Osteoblast (primary cell): ENCODE measurements around the gene CDKN3. TPM values are rescaled to one million over a fixed set of nuclear protein-coding genes. Genes with fewer than 3 reads are reported as not detected.
A peak's percentile ranks its signal among the peaks of the same experiment; 100 is the strongest.
"Not testable (repeated sequence)": the region's sequence is repeated elsewhere in the genome, so short reads cannot be mapped to it uniquely, and the experiment has no call there.

ENCODE experiments used
- DNase-seq: peaks from one replicate; pipeline ENCODE4 v3.0.0; 2011; ENCODE audit warnings: low spot score, mixed read lengths; ENCODE audit not compliant: insufficient read length; ENCODE audit errors: missing footprints
- H2AFZ ChIP-seq: 2 replicates; pipeline ENCODE4 v1.6.0; 2011; ENCODE audit warnings: mild to moderate bottlenecking, low read length
- H3K27ac ChIP-seq: 2 replicates; pipeline ENCODE4 v1.5.1; 2011; ENCODE audit warnings: mild to moderate bottlenecking, low read depth, low read length, moderate library complexity
- H3K27me3 ChIP-seq: 2 replicates; pipeline ENCODE4 v1.6.0; 2012; ENCODE audit warnings: mild to moderate bottlenecking, control low read depth, inconsistent platforms, low read length, moderate library complexity; ENCODE audit not compliant: insufficient read depth
- H3K36me3 ChIP-seq: 2 replicates; pipeline ENCODE4 v1.5.1; 2011; ENCODE audit warnings: mild to moderate bottlenecking, low read length, control low read depth, moderate library complexity; ENCODE audit not compliant: insufficient read depth
- H3K4me1 ChIP-seq: 2 replicates; pipeline ENCODE4 v1.5.1; 2011; ENCODE audit warnings: mild to moderate bottlenecking, low read length, control low read depth, moderate library complexity; ENCODE audit not compliant: insufficient read depth
- H3K4me2 ChIP-seq: 2 replicates; pipeline ENCODE4 v1.6.0; 2011; ENCODE audit warnings: mild to moderate bottlenecking, low read length; ENCODE audit not compliant: insufficient read depth
- H3K4me3 ChIP-seq: fragments of 200-600 bp; sonication (generic); 3 replicates; pipeline ENCODE4 v1.5.1; 2012; ENCODE audit warnings: mild to moderate bottlenecking, low read length, inconsistent platforms; ENCODE audit not compliant: insufficient read depth
- H3K79me2 ChIP-seq: 2 replicates; pipeline ENCODE4 v1.6.0; 2012; ENCODE audit warnings: mild to moderate bottlenecking, low read length, control low read depth, inconsistent platforms; ENCODE audit not compliant: insufficient read depth
- H3K9me3 ChIP-seq: 2 replicates; pipeline ENCODE4 v1.5.1; 2011; ENCODE audit warnings: low read depth, low read length, control low read depth
- H4K20me1 ChIP-seq: 2 replicates; pipeline ENCODE4 v1.6.0; 2012; ENCODE audit warnings: mild to moderate bottlenecking, low read length, control low read depth; ENCODE audit not compliant: insufficient read depth
- CTCF ChIP-seq: IDR thresholded peaks from 2 replicates; pipeline ENCODE4 v1.5.1; 2011; ENCODE audit warnings: mild to moderate bottlenecking, low read depth, low read length, moderate library complexity; ENCODE audit errors: extremely low read depth
- total RNA-seq: library from RNA; depleted of rRNA; stranded (reverse); fragments of >200 nt; gene quantifications from 2 replicates; pipeline ENCODE4 v1.2.3, GENCODE V29; 2012

The CDKN3 gene
- total RNA-seq, 1 donor: 7.6 TPM

DNA sequence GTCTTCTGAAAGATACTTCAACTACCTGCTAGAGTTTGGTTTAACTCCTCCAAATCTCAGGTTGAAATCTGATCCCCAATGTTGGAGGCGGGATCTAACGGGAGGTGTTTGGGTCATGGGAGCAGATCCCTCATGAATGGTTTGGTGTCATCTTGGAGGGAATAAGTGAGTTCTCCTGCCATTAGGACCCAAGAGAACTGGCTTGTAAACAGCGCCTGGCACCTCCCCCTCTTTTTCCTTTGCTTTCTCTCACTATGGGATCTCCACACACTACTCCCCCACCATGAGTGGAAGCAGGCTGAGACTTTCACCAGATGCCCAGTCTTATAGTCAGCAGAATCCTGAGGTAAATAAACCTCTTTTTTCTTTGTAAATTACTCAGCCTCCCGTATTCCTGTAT is 41.9 kb downstream of the CDKN3 start:
- Histone ChIP-seq H3K79me2 (peaks cover 70% of the 10 kb centered on the region), H4K20me1 (peaks cover 18% of the 10 kb centered on the region), H3K36me3 (peaks cover 3% of the 10 kb centered on the region), H3K27me3 (no peaks in the 10 kb centered on the region), H3K4me3 (no peak overlapping the region), H3K4me1 (peaks cover 31% of the 10 kb centered on the region), H3K27ac (peak overlapping the region; percentile 5), H3K9me3 (no peaks in the 10 kb centered on the region), H2AFZ (no peak overlapping the region), H3K4me2 (peak overlapping the region; percentile 2)
- no peak for TF ChIP-seq CTCF
- DNase-seq: no peak

DNA sequence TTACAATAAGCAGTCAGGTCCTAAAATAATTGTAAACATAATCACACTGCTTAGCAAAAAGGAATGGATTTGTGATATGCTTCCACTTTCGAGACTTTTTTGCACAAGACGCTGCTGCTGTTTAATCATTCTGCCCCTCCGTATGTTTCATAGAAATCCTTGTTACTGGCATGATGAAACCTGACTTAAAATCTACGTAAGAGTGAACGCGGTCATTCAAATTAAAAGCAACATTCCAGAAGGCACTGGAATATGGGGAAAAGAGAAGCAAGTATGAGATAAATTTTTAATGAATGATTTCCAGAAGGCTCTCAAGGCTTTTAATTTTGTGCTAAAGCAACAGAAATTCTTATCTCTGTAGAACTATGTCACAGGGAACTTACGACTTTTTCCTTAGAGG is 43.2 kb downstream of the CDKN3 start:
- Histone ChIP-seq H3K36me3 (peaks cover 2% of the 10 kb centered on the region), H3K4me1 (peaks cover 29% of the 10 kb centered on the region), H3K4me3 (peak overlapping the region; percentile 86), H4K20me1 (peaks cover 18% of the 10 kb centered on the region), H3K9me3 (no peaks in the 10 kb centered on the region), H3K27me3 (no peaks in the 10 kb centered on the region), H3K79me2 (peaks cover 57% of the 10 kb centered on the region), H3K4me2 (peak overlapping the region; percentile 98), H3K27ac (peak overlapping the region; percentile 83), H2AFZ (peak overlapping the region; percentile 63)
- DNase-seq: no peak
- no peak for TF ChIP-seq CTCF

DNA sequence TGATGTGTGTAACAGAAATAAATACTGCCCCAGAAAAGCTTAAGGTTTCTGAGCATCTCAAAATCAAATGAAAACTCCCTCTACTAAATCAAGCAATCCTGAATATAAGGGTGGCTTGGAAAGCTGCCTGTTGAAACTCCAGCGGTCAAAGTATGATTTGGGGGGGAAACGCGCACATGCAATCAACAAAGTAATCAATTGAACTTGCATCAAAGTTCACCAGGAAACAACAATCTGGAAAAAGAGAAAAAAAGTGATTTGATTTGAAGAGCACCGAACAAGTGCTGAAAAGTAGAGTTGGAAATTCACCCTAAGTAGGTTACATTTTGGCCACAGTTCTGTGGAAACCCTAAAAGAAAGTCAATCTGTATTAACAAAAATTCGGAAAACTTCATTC is 43.7 kb downstream of the CDKN3 start:
- no peaks in the 10 kb centered on the region for H3K27me3 ChIP-seq
- no peak for TF ChIP-seq CTCF
- H4K20me1 ChIP-seq: peaks cover 18% of the 10 kb centered on the region
- DNase-seq: no peak
- H3K79me2 ChIP-seq: peaks cover 52% of the 10 kb centered on the region
- H3K9me3 ChIP-seq: no peaks in the 10 kb centered on the region
- peak overlapping the region; percentile 98 for H3K4me2 ChIP-seq
- peak overlapping the region; percentile 83 for H3K27ac ChIP-seq
- peak overlapping the region; percentile 63 for H2AFZ ChIP-seq
- H3K4me1 ChIP-seq: peaks cover 25% of the 10 kb centered on the region
- H3K4me3 ChIP-seq: peak overlapping the region; percentile 86
- H3K36me3 ChIP-seq: no peaks in the 10 kb centered on the region

GRCh38 chr14:54440873-54441868 is 44.4 kb downstream of the CDKN3 start, which contains the start of gene CNIH1:
TSS of gene CNIH1 (minus strand) at chr14:54441374. CDS start at chr14:54441327, 47 bp downstream.
- Histone ChIP-seq H3K4me1 (peaks cover 18% of the 10 kb centered on the region), H3K9me3 (no peaks in the 10 kb centered on the region), H2AFZ (peak within 1 kb of the TSS; percentile 82), H3K27ac (peak within 1 kb of the TSS; percentile 83), H3K4me3 (peak within 1 kb of the TSS; percentile 86), H3K27me3 (no peaks in the 10 kb centered on the region), H3K79me2 (peaks cover 46% of the 10 kb centered on the region), H4K20me1 (peaks cover 18% of the 10 kb centered on the region), H3K4me2 (peak within 1 kb of the TSS; percentile 98), H3K36me3 (no peaks in the 10 kb centered on the region)
- TF ChIP-seq CTCF: peak; percentile 83
- DNase-seq: peak; percentile 99

DNA sequence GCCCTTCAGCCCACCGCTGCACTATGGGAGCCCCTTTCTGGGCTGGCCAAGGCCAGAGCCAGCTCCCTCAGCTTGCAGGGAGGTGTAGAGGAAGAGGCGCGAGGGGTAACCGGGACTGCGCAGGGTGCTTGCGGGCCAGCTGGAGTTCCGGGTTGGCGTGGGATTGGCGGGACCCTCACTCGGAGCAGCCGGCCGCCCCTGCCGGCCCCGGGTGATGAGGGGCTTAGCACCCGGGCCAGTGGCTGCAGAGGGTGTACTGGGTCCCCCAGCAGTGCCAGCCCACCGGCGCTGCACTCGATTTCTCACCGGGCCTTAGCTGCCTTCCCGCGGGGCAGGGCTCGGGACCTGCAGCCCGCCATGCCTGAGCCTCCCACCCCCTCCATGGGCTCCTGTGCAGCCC is 46.2 kb downstream of the CDKN3 start:
- peaks cover 28% of the 10 kb centered on the region for H3K79me2 ChIP-seq
- peaks cover 20% of the 10 kb centered on the region for H3K4me1 ChIP-seq
- not testable (repeated sequence) for H3K9me3 ChIP-seq, DNase-seq, H3K27me3 ChIP-seq, H3K27ac ChIP-seq, H2AFZ ChIP-seq, H3K4me2 ChIP-seq, H4K20me1 ChIP-seq, H3K36me3 ChIP-seq, H3K4me3 ChIP-seq
